Occipital lobe (tissue), 2 donors: ENCODE measurements around the gene PRKAG2. TPM values are rescaled to one million over a fixed set of nuclear protein-coding genes. Genes with fewer than 3 reads are reported as not detected.

Source experiments
- DNase-seq: peaks from one replicate; lab custom pipeline; 2025; lab: John Stamatoyannopoulos, UW
- total RNA-seq: library from RNA; depleted of rRNA; stranded (reverse); fragments of >200 nt; gene quantifications from one replicate; pipeline ENCODE4 v1.2.3, GENCODE V29; 2014

PRKAG2 gene
- total RNA-seq, 1 donor from 2014 or later, result 32.9 TPM

- no peak for DNase-seq
These were observed 55.7 kb downstream of the PRKAG2 start for GRCh38 chr7:151821226-151821625.

- no peak for DNase-seq
These were observed 56.3 kb downstream of the PRKAG2 start for GRCh38 chr7:151820491-151821105.

- DNase-seq, result no peak
These were observed 57.0 kb downstream of the PRKAG2 start for GRCh38 chr7:151819866-151820265.

- DNase-seq, result no peak
These were observed 58.0 kb downstream of the PRKAG2 start for GRCh38 chr7:151818674-151819519.

GRCh38 chr7:151817981-151818673 lies 58.8 kb downstream of the PRKAG2 start:
- no peak for DNase-seq

GRCh38 chr7:151817315-151817690 lies 59.6 kb downstream of the PRKAG2 start:
- DNase-seq, result no peak

GRCh38 chr7:151816562-151817314 lies 60.2 kb downstream of the PRKAG2 start:
- no peak for DNase-seq

- DNase-seq, result no peak
These were observed 61.5 kb downstream of the PRKAG2 start for GRCh38 chr7:151815419-151815818.

- peak; percentile 55 for DNase-seq
These were observed 62.4 kb downstream of the PRKAG2 start for GRCh38 chr7:151814400-151815009.

GRCh38 chr7:151813997-151814396 lies 62.9 kb downstream of the PRKAG2 start:
- no peak for DNase-seq

GRCh38 chr7:151813445-151813844 lies 63.5 kb downstream of the PRKAG2 start:
- no peak for DNase-seq

GRCh38 chr7:151812967-151813366 lies 63.9 kb downstream of the PRKAG2 start:
- DNase-seq, result no peak

- peak; percentile 41 for DNase-seq
These were observed 66.3 kb downstream of the PRKAG2 start for GRCh38 chr7:151810441-151811232.

- no peak for DNase-seq
These were observed 67.1 kb downstream of the PRKAG2 start for GRCh38 chr7:151809864-151810170.

GRCh38 chr7:151809146-151809863 lies 67.6 kb downstream of the PRKAG2 start:
- DNase-seq, result no peak

GRCh38 chr7:151808400-151809145 lies 68.3 kb downstream of the PRKAG2 start:
- no peak for DNase-seq

GRCh38 chr7:151807846-151808245 lies 69.1 kb downstream of the PRKAG2 start:
- DNase-seq, result no peak

- no peak for DNase-seq
These were observed 69.8 kb downstream of the PRKAG2 start for GRCh38 chr7:151806952-151807775.
